Mammary epithelial cell (primary cell): ENCODE measurements around the gene SHQ1.

Experiments
- CTCF ChIP-seq, 2 donors: IDR thresholded peaks in 1 of 2; conservative IDR thresholded peaks in 1 of 2; 2 replicates each; pipeline ENCODE4 v1.5.1; 2011 to 2012; ENCODE audit warnings: inconsistent platforms in 2 of 2, low read length in 2 of 2, mild to moderate bottlenecking in 2 of 2, control low read depth in 1 of 2, low read depth in 1 of 2; ENCODE audit not compliant: insufficient read depth in 1 of 2; ENCODE audit errors: extremely low read depth in 1 of 2
- EZH2 ChIP-seq: IDR thresholded peaks from 2 replicates; pipeline ENCODE4 v1.6.1; 2012; ENCODE audit warnings: low read length, inconsistent platforms, borderline replicate concordance

- no peak for TF ChIP-seq CTCF (conservative IDR thresholded peaks at IDR 0.05 in 1 of 2, IDR thresholded peaks at IDR 0.05 in 1 of 2; ENCODE audit: extremely low read depth in 1 of 2, insufficient read depth in 1 of 2, low read depth in 1 of 2, low read length in 2 of 2)
- no peak for TF ChIP-seq EZH2
Observed at GRCh38 chr3:72814308-72814707, 33.9 kb downstream of the SHQ1 start.
